ENCODE measurements around the gene PPM1N.

The PPM1N gene

GRCh38 chr19:45522010-45522941 is 24.0 kb downstream of the PPM1N start:
- no peak for TF ChIP-seq JUND (IDR thresholded peaks at IDR 0.05; ENCODE audit: low read depth)
- no peak for DNase-seq (ENCODE audit: low read depth in 1 of 2, low spot score in 1 of 2)
- in situ Hi-C loops (cut with HindIII; ENCODE audit: low pct_unique_long_range_greater_than_20kb, low sequenced_read_pairs), result no loop called here

GRCh38 chr19:45523642-45524256 is 25.5 kb downstream of the PPM1N start:
- TF ChIP-seq JUND (IDR thresholded peaks at IDR 0.05; ENCODE audit: low read depth), result no peak
- in situ Hi-C loops (cut with HindIII; ENCODE audit: low pct_unique_long_range_greater_than_20kb, low sequenced_read_pairs), result no loop called here
- peak; percentile 69 to 86 for DNase-seq (ENCODE audit: low read depth in 1 of 2, low spot score in 1 of 2)

GRCh38 chr19:45524575-45525129 is 26.4 kb downstream of the PPM1N start:
- in situ Hi-C loops (cut with HindIII; ENCODE audit: low pct_unique_long_range_greater_than_20kb, low sequenced_read_pairs), result no loop called here
- no peak for TF ChIP-seq JUND (IDR thresholded peaks at IDR 0.05; ENCODE audit: low read depth)
- DNase-seq (ENCODE audit: low read depth in 1 of 2, low spot score in 1 of 2), result no peak

GRCh38 chr19:45526143-45526542 is 27.9 kb downstream of the PPM1N start:
- TF ChIP-seq JUND (IDR thresholded peaks at IDR 0.05; ENCODE audit: low read depth), result no peak
- DNase-seq (ENCODE audit: low read depth in 1 of 2, low spot score in 1 of 2), result peak in 1 of 2 experiments; percentile 93
- in situ Hi-C loops (cut with HindIII; ENCODE audit: low pct_unique_long_range_greater_than_20kb, low sequenced_read_pairs), result no loop called here

- no peak for TF ChIP-seq JUND (IDR thresholded peaks at IDR 0.05; ENCODE audit: low read depth)
- in situ Hi-C loops (cut with HindIII; ENCODE audit: low pct_unique_long_range_greater_than_20kb, low sequenced_read_pairs), result no loop called here
- no peak for DNase-seq (ENCODE audit: low read depth in 1 of 2, low spot score in 1 of 2)
Observed at GRCh38 chr19:45526971-45527370, 28.7 kb downstream of the PPM1N start.

- in situ Hi-C loops (cut with HindIII; ENCODE audit: low pct_unique_long_range_greater_than_20kb, low sequenced_read_pairs), result no loop called here
- TF ChIP-seq JUND (IDR thresholded peaks at IDR 0.05; ENCODE audit: low read depth), result no peak
- no peak for DNase-seq (ENCODE audit: low read depth in 1 of 2, low spot score in 1 of 2)
Observed at GRCh38 chr19:45527731-45528130, 29.5 kb downstream of the PPM1N start.

GRCh38 chr19:45528149-45528743 is 30.0 kb downstream of the PPM1N start:
- DNase-seq (ENCODE audit: low read depth in 1 of 2, low spot score in 1 of 2), result peak in 1 of 2 experiments; percentile 93
- in situ Hi-C loops (cut with HindIII; ENCODE audit: low pct_unique_long_range_greater_than_20kb, low sequenced_read_pairs), result no loop called here
- TF ChIP-seq JUND (IDR thresholded peaks at IDR 0.05; ENCODE audit: low read depth), result peak; percentile 20; the same call in 1 of the 2 replicates

GRCh38 chr19:45528744-45529419 is 30.6 kb downstream of the PPM1N start:
- peak in 1 of 2 experiments; percentile 95 for DNase-seq (ENCODE audit: low read depth in 1 of 2, low spot score in 1 of 2)
- in situ Hi-C loops (cut with HindIII; ENCODE audit: low pct_unique_long_range_greater_than_20kb, low sequenced_read_pairs), result no loop called here

GRCh38 chr19:45529420-45529785 is 31.2 kb downstream of the PPM1N start:
- in situ Hi-C loops (cut with HindIII; ENCODE audit: low pct_unique_long_range_greater_than_20kb, low sequenced_read_pairs), result no loop called here
- no peak for TF ChIP-seq JUND (IDR thresholded peaks at IDR 0.05; ENCODE audit: low read depth)
- no peak for DNase-seq (ENCODE audit: low read depth in 1 of 2, low spot score in 1 of 2)

More at GRCh38 chr19:45528744-45529419, 30.6 kb downstream of the PPM1N start:
- TF ChIP-seq JUND (IDR thresholded peaks at IDR 0.05; ENCODE audit: low read depth), result no peak

GRCh38 chr19:45531349-45531748 is 33.1 kb downstream of the PPM1N start:
- DNase-seq (ENCODE audit: low read depth in 1 of 2, low spot score in 1 of 2), result no peak
- in situ Hi-C loops (cut with HindIII; ENCODE audit: low pct_unique_long_range_greater_than_20kb, low sequenced_read_pairs), result no loop called here
- TF ChIP-seq JUND (IDR thresholded peaks at IDR 0.05; ENCODE audit: low read depth), result no peak

GRCh38 chr19:45539459-45539858 is 41.2 kb downstream of the PPM1N start:
- TF ChIP-seq JUND (IDR thresholded peaks at IDR 0.05; ENCODE audit: low read depth), result no peak
- no peak for DNase-seq (ENCODE audit: low read depth in 1 of 2, low spot score in 1 of 2)
- in situ Hi-C loops (cut with HindIII; ENCODE audit: low pct_unique_long_range_greater_than_20kb, low sequenced_read_pairs), result no loop called here

- no peak for TF ChIP-seq JUND (IDR thresholded peaks at IDR 0.05; ENCODE audit: low read depth)
- in situ Hi-C loops (cut with HindIII; ENCODE audit: low pct_unique_long_range_greater_than_20kb, low sequenced_read_pairs), result no loop called here
- DNase-seq (ENCODE audit: low read depth in 1 of 2, low spot score in 1 of 2), result no peak
Observed at GRCh38 chr19:45542234-45542668, 44.0 kb downstream of the PPM1N start.
